Epidermal melanocyte (primary cell): ENCODE results near the gene SLC22A8.
"Not testable (repeated sequence)": the region's sequence is repeated elsewhere in the genome, so short reads cannot be mapped to it uniquely, and the experiment has no call there.

Source experiments
- DNase-seq: peaks from one replicate; pipeline ENCODE4 v3.0.0; 2011; ENCODE audit warnings: low spot score; ENCODE audit not compliant: insufficient read length

SLC22A8 gene

GRCh38 chr11:63015521-63016215, at the start of gene SLC22A8:
Gene SLC22A8 (minus strand): TSS chr11:63015841. CDS start chr11:63014958, 883 bp downstream.
- DNase-seq: no peak

GRCh38 chr11:63046203-63046602, 30.6 kb upstream of the SLC22A8 start:
- not testable (repeated sequence) for DNase-seq

GRCh38 chr11:63042596-63042995, 27.0 kb upstream of the SLC22A8 start:
- no peak for DNase-seq

- no peak for DNase-seq
Measured at GRCh38 chr11:63032457-63032856, 16.8 kb upstream of the SLC22A8 start.

- peak; percentile 88 for DNase-seq
Measured at GRCh38 chr11:63023841-63024648, 8.4 kb upstream of the SLC22A8 start.

- DNase-seq: no peak
Measured at GRCh38 chr11:63023222-63023814, 7.7 kb upstream of the SLC22A8 start.

- no peak for DNase-seq
Measured at GRCh38 chr11:63022441-63022840, 6.8 kb upstream of the SLC22A8 start.

- DNase-seq: no peak
Measured at GRCh38 chr11:63020671-63021291, 5.1 kb upstream of the SLC22A8 start.

GRCh38 chr11:63019506-63019905, 3.9 kb upstream of the SLC22A8 start:
- no peak for DNase-seq

GRCh38 chr11:63017306-63017974, 1.8 kb upstream of the SLC22A8 start:
- no peak for DNase-seq

GRCh38 chr11:63014408-63015055, 1.1 kb downstream of the SLC22A8 start:
- DNase-seq: no peak

GRCh38 chr11:63012839-63013238, 2.8 kb downstream of the SLC22A8 start:
- DNase-seq: no peak

GRCh38 chr11:63012430-63012829, 3.2 kb downstream of the SLC22A8 start:
- DNase-seq: no peak

GRCh38 chr11:63010934-63011439, 4.7 kb downstream of the SLC22A8 start:
- DNase-seq: no peak

- DNase-seq: no peak
Measured at GRCh38 chr11:63007920-63008319, 7.7 kb downstream of the SLC22A8 start.

- DNase-seq: no peak
Measured at GRCh38 chr11:63001456-63001855, 14.2 kb downstream of the SLC22A8 start.

GRCh38 chr11:62999649-63000048, 16.0 kb downstream of the SLC22A8 start:
- no peak for DNase-seq

GRCh38 chr11:62999156-62999555, 16.5 kb downstream of the SLC22A8 start:
- no peak for DNase-seq

- DNase-seq: no peak
Measured at GRCh38 chr11:62996271-62996670, 19.4 kb downstream of the SLC22A8 start.

GRCh38 chr11:62994775-62995174, 20.9 kb downstream of the SLC22A8 start:
- no peak for DNase-seq

- DNase-seq: no peak
Measured at GRCh38 chr11:62988276-62988675, 27.4 kb downstream of the SLC22A8 start.
